HL-60/S4 treated with retinoic acid at 250 ng/mL for 4 days and 3 days (cell line): ENCODE results near the gene BMP6.

Experiments used
- in situ Hi-C: fragments of 300-500 bp; cut with MboI; formaldehyde crosslinking; loops from 2 replicates; pipeline ENCODE4 v1.7.0; 2022; ENCODE audit warnings: low sequenced_read_pairs

The BMP6 gene

GRCh38 chr6:7725849-7726415 is at the start of gene BMP6:
Gene BMP6 (plus strand): TSS chr6:7726099. CDS start chr6:7726956, 857 bp downstream.
- in situ Hi-C loops = loop anchor here (25.0 kb wide), 1 partner anchor 261 kb away; no protein-coding TSS in a partner anchor

- in situ Hi-C loops = no loop called here
Observed at GRCh38 chr6:7677229-7677628, 48.7 kb upstream of the BMP6 start.

- in situ Hi-C loops = no loop called here
Observed at GRCh38 chr6:7680393-7681075, 45.4 kb upstream of the BMP6 start.

GRCh38 chr6:7681449-7681848 is 44.5 kb upstream of the BMP6 start:
- in situ Hi-C loops = no loop called here

GRCh38 chr6:7684076-7684475 is 41.8 kb upstream of the BMP6 start:
- in situ Hi-C loops = no loop called here

GRCh38 chr6:7684843-7685242 is 41.1 kb upstream of the BMP6 start:
- in situ Hi-C loops = no loop called here

GRCh38 chr6:7685276-7685675 is 40.6 kb upstream of the BMP6 start:
- in situ Hi-C loops = no loop called here

- in situ Hi-C loops = no loop called here
Observed at GRCh38 chr6:7687145-7688111, 38.5 kb upstream of the BMP6 start.

- in situ Hi-C loops = no loop called here
Observed at GRCh38 chr6:7691021-7691420, 34.9 kb upstream of the BMP6 start.

- in situ Hi-C loops = no loop called here
Observed at GRCh38 chr6:7691675-7692452, 34.0 kb upstream of the BMP6 start.

GRCh38 chr6:7692453-7692784 is 33.5 kb upstream of the BMP6 start:
- in situ Hi-C loops = no loop called here

- in situ Hi-C loops = no loop called here
Observed at GRCh38 chr6:7693827-7694226, 32.1 kb upstream of the BMP6 start.

GRCh38 chr6:7696061-7696460 is 29.8 kb upstream of the BMP6 start:
- in situ Hi-C loops = no loop called here

- in situ Hi-C loops = no loop called here
Observed at GRCh38 chr6:7697432-7697819, 28.5 kb upstream of the BMP6 start.

GRCh38 chr6:7697820-7698623 is 27.9 kb upstream of the BMP6 start:
- in situ Hi-C loops = no loop called here

GRCh38 chr6:7701212-7701834 is 24.6 kb upstream of the BMP6 start:
- in situ Hi-C loops = no loop called here

GRCh38 chr6:7703148-7703680 is 22.7 kb upstream of the BMP6 start:
- in situ Hi-C loops = no loop called here

- in situ Hi-C loops = no loop called here
Observed at GRCh38 chr6:7705483-7705882, 20.4 kb upstream of the BMP6 start.

GRCh38 chr6:7706269-7706668 is 19.6 kb upstream of the BMP6 start:
- in situ Hi-C loops = no loop called here

GRCh38 chr6:7707787-7708186 is 18.1 kb upstream of the BMP6 start:
- in situ Hi-C loops = no loop called here
